Measurements from ENCODE around the gene HIRIP3.
"Not testable (repeated sequence)": the region's sequence is repeated elsewhere in the genome, so short reads cannot be mapped to it uniquely, and the experiment has no call there.

HIRIP3 gene, protein sequence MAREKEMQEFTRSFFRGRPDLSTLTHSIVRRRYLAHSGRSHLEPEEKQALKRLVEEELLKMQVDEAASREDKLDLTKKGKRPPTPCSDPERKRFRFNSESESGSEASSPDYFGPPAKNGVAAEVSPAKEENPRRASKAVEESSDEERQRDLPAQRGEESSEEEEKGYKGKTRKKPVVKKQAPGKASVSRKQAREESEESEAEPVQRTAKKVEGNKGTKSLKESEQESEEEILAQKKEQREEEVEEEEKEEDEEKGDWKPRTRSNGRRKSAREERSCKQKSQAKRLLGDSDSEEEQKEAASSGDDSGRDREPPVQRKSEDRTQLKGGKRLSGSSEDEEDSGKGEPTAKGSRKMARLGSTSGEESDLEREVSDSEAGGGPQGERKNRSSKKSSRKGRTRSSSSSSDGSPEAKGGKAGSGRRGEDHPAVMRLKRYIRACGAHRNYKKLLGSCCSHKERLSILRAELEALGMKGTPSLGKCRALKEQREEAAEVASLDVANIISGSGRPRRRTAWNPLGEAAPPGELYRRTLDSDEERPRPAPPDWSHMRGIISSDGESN

DNA sequence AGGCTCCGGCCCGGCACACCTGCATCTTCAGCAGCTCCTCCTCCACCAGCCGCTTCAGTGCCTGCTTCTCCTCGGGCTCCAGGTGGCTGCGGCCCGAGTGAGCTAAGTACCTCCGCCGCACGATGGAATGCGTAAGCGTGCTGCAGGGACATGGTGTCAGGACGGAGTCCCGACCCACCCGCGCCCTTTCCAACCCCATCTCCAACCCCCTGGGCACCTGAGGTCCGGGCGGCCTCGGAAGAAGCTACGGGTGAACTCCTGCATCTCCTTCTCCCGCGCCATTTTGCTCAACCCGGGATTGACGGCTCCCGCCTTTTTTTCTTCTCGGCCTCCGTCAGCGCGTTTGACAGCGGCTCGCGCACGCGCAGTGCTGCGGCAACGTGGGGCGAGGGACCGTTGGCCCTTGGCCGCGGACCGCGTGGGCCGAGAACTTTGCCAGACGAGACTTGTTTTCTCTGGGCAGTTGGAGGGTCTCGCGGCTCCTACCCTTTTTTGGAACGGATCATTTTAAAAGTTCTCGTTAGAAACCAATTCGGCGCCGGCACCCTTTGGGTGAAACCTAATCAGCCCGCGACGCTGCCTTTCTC, at the start of gene HIRIP3:
Gene HIRIP3 (minus strand): TSS at position 294 of the 587 bp plus-strand sequence. CDS start 12 bp downstream, at position 282.
- in situ Hi-C loops (cut with MboI; ENCODE audit: low sequenced_read_pairs) = no loop called here

DNA sequence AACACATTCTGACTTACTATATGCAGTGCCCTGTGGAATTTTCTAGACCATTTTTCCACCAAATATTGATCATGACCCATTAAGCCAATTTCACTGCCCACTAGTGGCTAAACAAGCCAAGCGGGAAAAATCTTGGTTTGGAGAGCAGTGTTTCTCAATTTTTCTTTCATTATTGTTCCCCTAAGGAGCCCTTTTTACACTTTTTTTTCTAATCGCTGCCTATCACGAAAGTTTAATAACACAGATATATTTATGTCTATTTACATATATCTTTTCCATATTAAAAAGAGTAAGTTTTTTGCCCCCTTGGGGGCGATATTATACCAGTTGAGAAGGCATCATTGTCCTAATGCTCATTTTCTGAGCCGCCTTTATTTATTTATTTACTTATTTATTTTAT, 46.4 kb upstream of the HIRIP3 start:
- in situ Hi-C loops (cut with MboI; ENCODE audit: low sequenced_read_pairs) = no loop called here

DNA sequence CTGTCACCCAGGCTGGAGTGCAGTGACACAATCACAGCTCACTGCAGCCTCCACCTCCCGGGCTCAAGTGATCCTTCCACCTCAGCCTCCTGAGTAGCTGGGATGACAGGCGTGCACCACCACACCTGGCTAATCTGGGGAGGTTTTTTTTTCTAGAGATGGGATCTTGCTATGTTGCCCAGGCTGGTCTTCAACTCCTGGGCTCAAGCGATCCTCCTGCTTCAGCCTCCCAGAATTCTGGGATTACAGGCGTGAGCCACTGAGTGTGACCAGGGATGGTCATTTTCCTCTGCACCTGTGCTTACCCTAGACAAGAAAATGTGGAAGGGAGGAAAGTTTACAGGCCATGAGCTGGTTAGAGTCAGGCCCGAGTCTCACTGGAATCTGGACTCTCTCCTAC, 45.3 kb upstream of the HIRIP3 start:
- in situ Hi-C loops (cut with MboI; ENCODE audit: low sequenced_read_pairs) = not testable (repeated sequence)

DNA sequence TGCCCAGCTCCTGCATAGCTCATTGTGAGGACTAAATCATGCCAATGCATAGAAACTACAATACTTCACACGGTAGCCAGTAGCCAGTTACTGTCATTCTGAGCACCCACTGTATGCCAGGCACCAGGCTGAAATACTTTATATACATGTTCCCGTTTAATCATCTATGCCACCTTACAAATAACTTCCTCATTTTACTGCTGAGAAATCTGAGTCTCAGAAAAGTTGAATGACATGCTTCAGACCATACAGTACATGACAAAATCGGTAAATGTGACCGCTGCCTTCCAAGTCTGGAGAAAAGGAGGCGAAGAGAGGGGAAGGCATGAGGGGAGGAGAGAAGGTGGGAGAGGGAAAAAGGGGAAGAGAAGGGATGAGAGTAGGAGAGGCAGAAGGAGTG, 44.8 kb upstream of the HIRIP3 start:
- in situ Hi-C loops (cut with MboI; ENCODE audit: low sequenced_read_pairs) = no loop called here

DNA sequence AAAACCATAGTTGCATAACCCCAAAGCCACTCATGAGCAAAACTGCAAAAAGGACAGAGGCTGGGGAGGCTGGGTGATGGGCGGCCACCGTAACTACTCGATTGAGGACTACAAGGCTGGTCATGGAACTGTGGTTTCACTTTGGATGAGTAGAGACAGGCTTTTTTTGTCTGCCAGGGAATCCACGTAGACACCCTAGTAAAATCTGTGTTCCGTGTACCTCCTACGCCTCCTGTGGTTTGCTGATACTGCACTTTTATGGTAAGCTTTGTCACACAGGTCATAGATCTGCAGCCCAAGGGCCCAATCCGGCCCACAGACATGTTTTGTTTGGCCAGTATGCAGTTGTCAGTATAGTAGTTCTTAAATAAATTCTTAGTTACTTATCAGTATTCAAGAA, 37.9 kb upstream of the HIRIP3 start:
- in situ Hi-C loops (cut with MboI; ENCODE audit: low sequenced_read_pairs) = no loop called here

DNA sequence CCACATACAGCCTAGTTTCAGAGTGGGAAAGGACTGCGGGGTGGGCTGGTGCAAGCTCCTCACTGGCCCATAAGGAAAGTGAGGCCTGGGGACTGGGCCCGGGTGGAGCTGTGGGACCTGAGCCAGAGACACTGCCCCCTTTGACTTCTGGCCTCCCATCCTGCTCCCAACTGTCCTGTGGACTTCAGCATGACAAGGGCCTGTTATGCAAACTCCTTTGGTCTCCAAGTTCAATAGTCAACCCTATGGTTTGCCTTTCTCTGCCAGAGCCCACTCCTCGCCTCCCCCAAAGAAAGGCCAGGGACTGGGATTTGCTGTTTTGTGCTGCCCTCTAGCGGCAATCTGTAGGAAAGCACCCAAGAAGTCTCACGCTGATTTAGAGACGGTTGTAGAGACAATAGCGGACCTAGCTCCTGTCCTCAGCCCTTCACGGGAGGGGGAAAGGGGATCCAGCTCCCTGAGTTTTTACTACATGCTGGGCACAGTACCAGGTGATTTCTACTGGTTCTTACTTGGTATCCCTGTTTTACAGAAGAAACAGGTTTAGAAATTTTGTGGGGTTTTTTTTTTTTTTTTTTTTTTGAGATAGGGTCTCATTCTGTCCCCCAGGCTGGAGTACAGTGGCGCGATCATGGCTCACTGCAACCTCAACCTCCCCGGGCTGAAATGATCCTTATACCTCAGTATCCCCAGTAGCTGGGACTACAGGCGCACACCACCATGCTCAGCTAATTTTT, 36.8 kb upstream of the HIRIP3 start:
- in situ Hi-C loops (cut with MboI; ENCODE audit: low sequenced_read_pairs) = no loop called here

DNA sequence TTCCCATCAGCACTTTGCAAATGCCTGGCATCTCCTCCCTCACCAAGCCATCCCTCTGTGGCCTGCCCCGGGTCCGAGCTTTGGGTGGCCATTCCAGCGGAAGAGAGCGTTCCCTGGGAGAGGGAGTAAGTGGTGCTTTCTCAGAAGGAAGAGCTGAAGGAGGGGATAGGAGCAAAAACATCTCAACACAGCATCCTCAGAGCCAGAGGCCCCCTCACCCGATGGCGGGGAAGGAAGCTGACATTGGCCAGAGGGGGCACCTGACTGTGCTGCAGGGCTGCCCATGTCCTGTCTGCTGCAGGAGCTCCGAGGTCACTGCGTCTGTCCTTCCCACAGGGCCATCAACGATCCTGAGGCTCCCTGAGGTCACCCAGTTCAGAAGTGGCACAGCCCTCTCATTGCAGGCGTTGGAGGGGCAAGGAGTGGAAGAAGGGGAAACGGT, 36.1 kb upstream of the HIRIP3 start:
- in situ Hi-C loops (cut with MboI; ENCODE audit: low sequenced_read_pairs) = no loop called here

DNA sequence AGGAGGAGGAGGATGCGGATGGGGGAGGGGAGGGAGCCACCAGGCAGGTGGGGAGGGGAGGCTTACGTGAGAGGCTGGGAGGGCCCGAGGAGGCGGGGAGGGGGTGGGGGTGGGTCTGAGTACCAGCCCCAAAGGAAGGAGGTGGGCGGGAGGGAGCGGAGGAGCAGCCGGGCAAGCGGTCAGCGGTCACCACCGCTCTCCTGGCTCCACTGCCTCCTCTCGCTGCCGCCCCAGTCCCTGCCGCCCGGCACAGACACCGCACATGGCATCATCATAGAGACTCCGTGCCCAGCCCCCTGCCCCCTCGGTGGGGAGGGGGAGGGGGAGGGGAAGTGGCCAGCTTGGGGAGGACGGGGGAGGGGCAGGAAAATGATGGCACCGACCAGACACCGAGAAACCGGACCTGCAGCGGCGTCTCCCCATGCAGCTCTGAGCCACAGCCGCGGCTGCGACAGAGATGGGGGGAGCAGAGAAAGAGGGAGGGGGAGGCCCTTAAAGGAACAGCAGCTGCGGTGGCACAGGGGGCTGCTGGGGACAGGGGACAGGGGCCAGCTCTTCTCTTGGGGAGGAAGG, 35.5 kb upstream of the HIRIP3 start, which contains the start of gene TLCD3B:
Gene TLCD3B (minus strand): TSS at position 431 of the 573 bp plus-strand sequence. CDS start 744 bp downstream, outside the sequence.
- in situ Hi-C loops (cut with MboI; ENCODE audit: low sequenced_read_pairs) = no loop called here

DNA sequence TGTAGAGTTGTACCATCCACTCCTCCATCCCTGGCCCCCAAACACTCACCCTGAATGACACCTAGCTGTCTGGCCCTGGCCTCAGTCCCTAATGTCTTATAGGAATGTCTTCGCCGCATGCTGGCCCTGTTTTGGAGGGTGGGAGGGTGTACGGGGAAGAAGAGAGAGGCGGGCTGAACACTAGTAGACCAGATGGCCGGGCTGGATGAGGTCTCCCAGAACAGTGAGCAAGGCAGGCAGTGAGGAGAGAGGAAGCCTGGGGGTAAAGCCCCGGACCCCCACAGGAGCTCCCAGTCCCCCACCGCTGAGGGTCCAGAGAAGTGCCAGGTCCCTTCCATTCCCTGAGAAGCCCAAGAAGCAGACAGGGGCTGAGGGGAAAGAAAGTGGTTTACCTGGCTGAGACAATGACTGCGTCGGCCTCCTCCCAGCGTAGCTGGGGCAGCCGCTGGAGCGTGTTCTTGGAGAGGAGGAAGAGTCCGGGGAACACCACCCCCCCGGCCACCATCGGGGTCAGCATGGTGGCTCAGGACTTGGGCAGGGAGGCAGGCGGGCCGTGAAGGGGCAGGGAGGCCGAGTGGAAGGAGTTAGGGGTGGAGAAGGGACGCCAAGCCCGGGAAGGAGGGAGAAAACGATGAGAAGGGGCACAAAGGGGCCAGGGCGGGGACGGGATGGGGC, 34.7 kb upstream of the HIRIP3 start:
- in situ Hi-C loops (cut with MboI; ENCODE audit: low sequenced_read_pairs) = no loop called here

DNA sequence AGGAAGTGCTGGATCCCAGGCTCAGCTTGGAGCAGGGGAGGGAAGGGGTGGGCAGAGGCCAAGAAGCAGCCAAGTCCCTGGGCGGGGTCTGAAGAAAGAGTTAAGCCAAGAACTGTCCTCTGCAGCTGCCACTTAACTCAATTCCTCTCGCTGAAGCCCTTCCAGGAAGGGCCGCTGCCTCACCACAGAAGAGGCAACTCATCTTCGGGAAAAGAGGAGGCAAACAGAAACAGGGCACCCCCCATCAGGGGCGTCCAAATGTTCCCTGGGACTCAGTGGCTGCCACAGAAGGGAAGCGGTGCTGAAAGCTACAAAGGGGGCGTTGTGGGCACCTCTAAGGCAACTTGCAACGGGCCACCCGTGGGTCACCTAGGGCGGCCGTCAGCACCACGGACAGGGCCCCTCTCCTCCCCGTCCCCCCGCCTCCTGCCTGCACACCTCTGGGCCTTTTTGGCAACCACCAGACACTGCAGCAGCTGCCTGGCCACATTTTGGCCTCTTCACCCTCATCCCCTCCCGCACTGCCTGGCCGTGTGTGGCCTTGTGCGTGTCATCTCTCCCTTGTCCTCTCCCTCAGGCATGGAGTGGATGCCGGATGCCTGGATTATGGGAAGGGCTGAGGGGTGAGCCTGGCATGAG, 33.1 kb upstream of the HIRIP3 start:
- in situ Hi-C loops (cut with MboI; ENCODE audit: low sequenced_read_pairs) = no loop called here

DNA sequence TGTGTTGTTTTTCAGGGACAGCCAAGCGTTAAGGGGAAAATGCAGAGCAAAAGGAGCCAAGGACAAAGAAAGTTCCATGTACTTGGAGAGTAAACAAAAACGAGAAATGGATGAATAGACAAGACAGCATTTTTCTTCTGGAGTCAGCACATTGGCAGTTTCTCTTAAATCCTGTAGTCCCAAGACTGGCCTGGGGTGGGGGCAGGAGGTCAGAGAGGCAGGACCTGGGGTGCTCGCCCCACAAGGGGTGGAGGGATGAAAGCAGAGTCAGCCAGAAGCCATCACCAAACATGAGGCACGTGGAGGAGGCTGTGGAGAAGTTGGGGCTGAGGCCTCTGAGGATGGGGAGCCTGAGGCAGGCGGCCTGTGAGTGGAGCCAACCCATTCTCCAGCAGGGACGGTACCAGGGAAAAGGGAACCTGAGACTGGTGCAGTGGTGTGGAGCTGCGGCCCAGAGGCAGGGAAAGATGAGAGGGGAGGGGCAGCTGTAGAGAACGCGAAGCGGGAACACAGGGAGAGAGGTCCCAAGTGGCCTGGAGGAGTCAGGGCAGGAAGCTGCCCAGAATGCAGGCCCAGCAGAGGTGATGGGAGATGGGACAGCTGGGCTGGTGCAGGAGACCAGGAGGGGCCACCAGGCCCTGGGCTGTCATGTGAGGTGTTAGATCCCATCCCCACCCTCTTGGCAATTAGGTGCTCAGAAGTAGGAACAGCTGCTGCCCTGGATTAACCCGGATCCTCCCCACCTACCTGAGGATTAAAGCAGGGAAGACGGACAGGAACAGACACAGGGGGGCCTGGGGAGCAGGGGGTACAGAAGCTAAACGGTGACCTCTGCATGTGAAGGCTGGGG, 32.4 kb upstream of the HIRIP3 start:
- in situ Hi-C loops (cut with MboI; ENCODE audit: low sequenced_read_pairs) = no loop called here

DNA sequence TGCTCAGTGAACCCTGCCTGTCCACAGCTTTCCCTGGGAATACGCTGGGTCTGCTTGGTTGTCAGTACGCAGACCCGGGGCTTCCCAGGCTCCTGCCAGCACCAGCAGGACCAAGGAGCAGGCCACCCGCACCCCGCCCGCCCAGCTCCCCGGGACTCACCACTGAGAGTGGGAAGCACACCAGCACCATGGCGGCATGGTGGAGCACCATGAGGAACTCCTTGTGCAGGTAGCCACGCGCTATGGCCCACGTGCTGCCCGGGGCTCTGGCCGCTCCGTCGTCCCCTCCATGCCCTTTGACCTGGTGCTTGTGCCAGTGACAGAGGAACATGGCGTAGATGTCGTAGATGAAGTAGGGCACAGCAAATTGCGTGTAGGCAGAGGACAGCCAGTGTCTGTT, 31.0 kb upstream of the HIRIP3 start:
- in situ Hi-C loops (cut with MboI; ENCODE audit: low sequenced_read_pairs) = no loop called here

DNA sequence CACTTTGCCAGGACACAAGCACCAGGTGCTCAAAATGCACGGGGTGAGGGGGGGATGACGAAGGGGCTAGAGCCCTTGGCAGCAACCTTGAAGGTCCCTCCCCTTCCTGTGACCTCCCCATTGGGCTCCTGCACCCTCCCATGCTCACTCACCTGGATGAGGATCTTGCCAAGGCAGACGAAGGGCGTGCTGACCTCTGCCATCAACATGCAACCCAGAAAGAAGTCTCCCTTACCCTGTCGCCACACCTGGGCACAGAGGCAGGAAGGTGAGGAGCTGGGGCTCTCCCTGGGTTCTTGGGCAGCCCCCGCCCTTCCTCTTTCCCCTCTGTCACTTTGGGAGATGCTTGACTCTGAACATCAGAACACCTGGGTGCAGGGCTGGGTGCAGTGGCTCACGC, 30.2 kb upstream of the HIRIP3 start:
- in situ Hi-C loops (cut with MboI; ENCODE audit: low sequenced_read_pairs) = no loop called here

DNA sequence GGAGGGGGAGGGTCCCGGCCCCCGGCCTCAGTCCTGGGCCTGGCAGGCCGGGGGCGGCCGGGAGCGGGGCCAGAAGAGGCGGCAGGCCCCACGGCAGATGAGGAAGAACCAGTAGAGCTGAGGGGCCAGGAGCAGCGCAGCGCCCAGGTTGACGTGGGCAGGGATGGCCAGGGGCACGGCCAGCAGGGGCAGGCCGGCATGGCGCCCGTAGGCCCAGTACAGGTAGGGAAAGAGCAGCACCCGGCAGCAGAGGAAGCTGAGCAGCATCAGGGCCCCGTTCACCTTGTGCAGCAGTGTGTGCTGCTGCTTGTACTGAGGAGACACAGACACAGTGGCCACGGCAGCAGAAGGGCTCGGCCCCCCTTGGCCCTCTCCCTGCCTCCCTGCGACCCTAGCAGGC, 29.7 kb upstream of the HIRIP3 start:
- in situ Hi-C loops (cut with MboI; ENCODE audit: low sequenced_read_pairs) = no loop called here

DNA sequence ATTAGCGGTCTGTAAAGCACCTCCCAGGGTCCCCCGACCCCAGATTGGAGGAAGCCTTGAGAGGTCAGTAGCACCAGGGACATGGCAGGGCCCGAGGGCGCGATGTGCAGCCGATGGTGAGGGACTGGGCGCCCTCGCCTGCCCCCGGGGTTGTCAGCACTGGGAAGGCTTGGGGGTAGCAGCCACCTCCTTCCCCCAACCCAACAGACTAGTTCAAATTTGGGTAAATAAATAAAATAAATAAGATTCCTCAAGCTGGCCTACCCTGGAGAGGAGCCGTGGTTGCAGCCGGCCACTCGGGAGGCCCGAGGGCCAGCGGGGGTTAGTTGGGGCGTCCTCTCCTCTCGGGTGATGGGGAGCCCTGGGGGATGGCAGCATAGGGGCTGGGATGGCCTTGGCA, 29.0 kb upstream of the HIRIP3 start:
- in situ Hi-C loops (cut with MboI; ENCODE audit: low sequenced_read_pairs) = loop anchor here (5.0 kb wide), 1 partner anchor 327 kb away; no protein-coding TSS in a partner anchor

DNA sequence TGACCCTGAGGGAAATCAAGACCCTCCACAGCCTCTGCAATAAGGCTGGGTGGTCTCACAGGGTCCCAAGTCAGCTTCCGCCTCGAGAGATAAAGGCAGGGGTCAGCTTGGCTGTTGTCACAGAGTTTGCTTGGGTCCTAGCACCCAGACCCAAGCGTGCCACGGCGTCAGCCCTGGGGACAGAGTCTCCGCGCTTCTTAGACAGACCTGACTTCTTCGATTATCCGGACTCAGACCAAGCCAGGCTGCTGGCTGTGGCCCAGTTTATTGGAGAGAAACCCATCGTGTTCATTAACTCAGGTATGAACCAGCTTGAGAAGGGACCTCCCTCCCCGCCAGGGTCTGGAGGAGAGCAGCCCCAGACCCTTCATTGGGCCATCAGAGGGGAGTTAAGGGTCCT, 28.2 kb upstream of the HIRIP3 start:
- in situ Hi-C loops (cut with MboI; ENCODE audit: low sequenced_read_pairs) = loop anchor here (5.0 kb wide), 1 partner anchor 326 kb away; no protein-coding TSS in a partner anchor

DNA sequence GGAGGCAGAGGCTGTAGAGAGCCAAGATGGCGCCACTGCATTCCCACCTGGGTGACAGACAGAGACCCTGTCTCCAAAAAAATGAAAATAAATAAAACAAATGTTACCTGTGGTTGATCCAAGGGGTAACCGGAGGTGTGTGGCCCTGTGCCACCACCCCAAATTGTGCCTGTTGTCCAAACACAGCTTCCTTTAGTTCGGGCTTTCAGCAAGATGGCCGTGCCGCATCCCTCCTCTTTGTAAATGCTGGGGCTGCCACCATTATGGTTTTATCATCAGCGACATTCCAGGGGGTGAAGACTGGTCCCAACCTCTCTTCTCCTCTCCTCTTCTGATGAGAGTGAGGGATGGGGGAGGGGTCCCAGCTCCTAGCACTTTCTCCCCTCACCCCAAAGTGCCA, 27.5 kb upstream of the HIRIP3 start, which contains the start of gene C16orf92:
Gene C16orf92 (plus strand): TSS at position 312 of the 400 bp plus-strand sequence. CDS start 143 bp downstream, outside the sequence.
- in situ Hi-C loops (cut with MboI; ENCODE audit: low sequenced_read_pairs) = loop anchor here (5.0 kb wide), 1 partner anchor 326 kb away; no protein-coding TSS in a partner anchor

DNA sequence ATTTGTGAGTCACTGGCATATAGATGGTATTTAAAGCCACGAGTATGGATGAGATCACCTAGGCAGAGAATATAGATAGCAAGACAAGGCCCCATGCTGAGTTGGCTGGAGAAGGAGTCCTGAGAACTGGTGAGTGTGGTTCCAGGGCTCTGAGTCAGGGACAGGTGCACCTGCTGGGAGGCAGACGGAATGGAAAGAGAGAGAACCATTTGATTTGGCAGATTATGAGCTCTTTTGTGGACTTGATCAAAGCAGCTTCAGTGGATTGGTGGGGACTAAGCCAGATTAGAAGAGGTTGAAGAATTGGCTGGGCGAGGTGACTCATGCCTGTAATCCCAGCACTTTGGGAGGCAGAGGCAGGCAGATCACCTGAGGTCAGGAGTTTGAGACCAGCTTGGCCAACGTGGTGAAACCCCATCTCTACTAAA, 23.3 kb upstream of the HIRIP3 start:
- in situ Hi-C loops (cut with MboI; ENCODE audit: low sequenced_read_pairs) = no loop called here

DNA sequence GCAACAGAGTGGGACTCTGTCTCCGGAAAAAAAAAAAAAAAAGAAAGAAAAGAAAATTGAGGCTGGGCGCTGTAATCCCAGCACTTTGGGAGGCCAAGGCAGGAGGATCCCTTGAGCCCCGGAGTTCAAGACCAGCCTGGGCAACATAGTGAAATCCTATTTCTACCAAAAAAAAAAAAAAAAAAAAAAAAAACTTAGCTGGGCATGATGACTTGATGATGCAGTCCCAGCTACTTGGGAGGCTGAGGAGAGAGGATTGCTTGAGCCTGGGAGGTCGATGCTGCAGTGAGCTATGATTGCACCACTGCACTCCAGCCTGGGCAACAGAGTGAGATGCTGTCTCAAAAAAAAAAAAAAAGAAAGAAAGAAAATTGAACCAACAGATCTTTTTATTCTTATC, 22.5 kb upstream of the HIRIP3 start:
- in situ Hi-C loops (cut with MboI; ENCODE audit: low sequenced_read_pairs) = not testable (repeated sequence)

All from HL-60/S4 (cell line).